Measurements from ENCODE around the gene RXRB. TPM values are rescaled to one million over a fixed set of nuclear protein-coding genes. Genes with fewer than 3 reads are reported as not detected.

RXRB gene
- polyA plus RNA-seq, 1 donor from 2014 or later: 9.7 TPM

DNA sequence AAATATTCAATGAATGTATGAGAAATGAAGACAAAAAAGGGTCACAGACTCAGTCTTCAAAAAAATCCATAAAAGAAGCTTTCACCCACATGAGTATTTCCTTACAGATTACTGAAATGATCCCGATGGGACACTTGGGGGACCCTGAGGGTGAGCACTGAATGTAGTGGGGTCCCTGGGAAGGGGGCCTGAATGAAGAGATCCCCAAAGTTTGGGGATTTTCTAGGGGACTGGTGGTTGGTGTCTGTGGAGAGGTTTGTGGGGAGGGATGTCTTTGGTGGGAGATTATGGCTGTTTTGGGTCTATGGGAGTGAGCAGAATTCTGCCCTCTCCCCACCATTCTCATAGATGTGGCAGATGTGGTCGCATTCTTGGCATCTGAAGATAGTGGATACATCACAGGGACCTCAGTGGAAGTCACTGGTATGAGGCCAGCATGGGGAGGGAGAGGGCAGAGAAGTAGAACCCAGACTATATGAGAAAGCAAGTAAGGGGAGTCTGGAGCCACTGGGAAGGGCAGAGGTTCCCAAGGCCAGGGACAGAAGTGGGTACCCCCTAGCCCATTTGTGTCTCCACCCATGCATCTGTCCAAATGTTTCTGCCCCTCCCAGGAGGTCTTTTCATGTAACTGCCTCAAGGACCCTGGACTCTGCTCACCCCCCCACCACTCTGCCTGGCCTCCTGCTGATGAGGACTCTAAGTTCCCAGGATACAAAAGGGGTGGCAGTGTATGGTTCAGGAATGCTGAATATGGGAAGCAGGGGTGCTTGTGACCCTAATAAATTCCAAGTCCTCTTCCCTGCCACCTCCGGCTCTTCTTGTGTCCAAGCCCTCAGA, 5.8 kb upstream of the RXRB start:
- H3K4me1 Mint-ChIP-seq: peaks cover 33 to 40% (median 35%) of the 10 kb centered on the region in 3 donors
- peak overlapping the region; percentile 89 to 99 (median 96) for H3K4me3 Mint-ChIP-seq
- H3K27me3 Mint-ChIP-seq: no peaks in the 10 kb centered on the region
- H3K27ac Mint-ChIP-seq: peak overlapping the region in 2 of 3 donors; percentile 11 to 94
- H3K36me3 Mint-ChIP-seq: peaks cover 14% of the 10 kb centered on the region
- H3K9me3 Mint-ChIP-seq: no peaks in the 10 kb centered on the region

DNA sequence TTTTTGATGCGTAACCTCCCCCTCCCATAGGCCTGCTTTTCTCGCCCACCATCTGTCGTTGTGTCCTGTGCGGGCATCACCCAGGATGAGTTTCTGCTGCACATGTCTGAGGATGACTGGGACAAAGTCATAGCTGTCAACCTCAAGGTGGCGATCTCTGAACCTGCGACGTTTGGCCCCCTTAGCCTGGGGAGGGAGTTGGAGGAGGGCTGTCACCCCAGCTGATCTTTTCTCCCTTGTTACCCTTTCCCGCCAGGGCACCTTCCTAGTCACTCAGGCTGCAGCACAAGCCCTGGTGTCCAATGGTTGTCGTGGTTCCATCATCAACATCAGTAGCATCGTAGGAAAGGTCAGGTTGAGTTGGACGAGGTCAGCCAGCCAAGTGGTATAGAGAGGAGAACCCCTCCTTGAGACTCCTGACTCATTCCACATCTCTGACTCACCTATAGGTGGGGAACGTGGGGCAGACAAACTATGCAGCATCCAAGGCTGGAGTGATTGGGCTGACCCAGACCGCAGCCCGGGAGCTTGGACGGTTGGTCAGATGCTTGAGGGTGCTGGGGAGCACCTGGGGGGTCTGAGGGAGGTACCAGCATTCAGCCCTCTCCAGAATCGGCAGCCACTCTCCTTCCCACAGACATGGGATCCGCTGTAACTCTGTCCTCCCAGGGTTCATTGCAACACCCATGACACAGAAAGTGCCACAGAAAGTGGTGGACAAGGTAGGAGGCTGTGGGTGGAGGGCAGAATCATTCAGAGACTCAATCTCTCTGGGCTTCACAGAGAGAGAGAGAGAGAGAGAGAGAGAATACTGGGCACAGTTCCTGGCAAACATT, 4.9 kb upstream of the RXRB start:
- Mint-ChIP-seq H3K4me1 (peaks cover 38 to 42% (median 38%) of the 10 kb centered on the region in 3 donors), H3K4me3 (peak overlapping the region; percentile 89 to 99 (median 96)), H3K9me3 (no peaks in the 10 kb centered on the region), H3K27ac (peak overlapping the region; percentile 58 to 94 (median 89)), H3K36me3 (peaks cover 11% of the 10 kb centered on the region), H3K27me3 (no peaks in the 10 kb centered on the region)

DNA sequence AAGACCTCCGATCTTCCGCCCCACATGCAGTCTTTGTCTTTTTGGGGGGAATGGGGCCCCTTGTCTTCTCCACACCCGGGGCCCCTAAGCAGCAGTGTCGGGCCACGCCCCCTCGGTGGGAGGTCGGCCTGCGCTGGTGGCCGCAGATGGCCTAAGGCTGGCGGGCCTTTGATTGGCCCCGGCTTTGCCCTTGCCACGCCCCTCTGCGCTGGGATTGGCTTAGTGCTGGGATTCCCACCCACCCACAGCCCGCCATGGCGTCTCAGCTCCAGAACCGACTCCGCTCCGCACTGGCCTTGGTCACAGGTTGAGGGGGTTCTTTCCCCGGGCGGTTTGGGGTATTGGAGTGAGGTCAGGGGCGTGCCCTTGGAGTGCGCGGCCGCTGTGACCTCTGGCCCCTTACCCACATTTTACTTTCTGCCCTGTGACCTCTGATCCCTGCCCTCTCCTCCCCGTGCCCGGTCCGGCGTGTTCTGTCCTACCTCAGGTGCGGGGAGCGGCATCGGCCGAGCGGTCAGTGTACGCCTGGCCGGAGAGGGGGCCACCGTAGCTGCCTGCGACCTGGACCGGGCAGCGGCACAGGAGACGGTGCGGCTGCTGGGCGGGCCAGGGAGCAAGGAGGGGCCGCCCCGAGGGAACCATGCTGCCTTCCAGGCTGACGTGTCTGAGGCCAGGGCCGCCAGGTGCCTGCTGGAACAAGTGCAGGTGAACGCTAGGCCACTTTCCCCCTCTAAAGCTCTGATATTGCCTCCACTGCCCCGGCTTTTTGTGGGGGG, 4.1 kb upstream of the RXRB start, which contains the start of gene HSD17B8:
Gene HSD17B8, plus strand, starts transcription at position 241 of the 776 bp plus-strand sequence. Its CDS starts 14 bp downstream, at position 255.
- H3K27me3 Mint-ChIP-seq: no peaks in the 10 kb centered on the region

DNA sequence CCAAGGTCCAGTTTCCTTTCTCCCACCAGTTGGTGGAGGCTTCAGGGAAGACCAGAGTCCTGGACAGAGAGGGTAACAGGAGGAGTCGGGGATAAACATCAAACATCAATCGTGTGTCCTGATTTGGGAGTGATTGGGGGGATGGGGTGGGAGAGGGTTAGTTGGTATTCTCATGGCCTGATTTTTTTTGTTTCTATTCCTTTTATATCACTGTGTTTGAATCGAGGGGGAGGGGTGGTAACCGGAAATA, 3.6 kb upstream of the RXRB start:
- H3K27ac Mint-ChIP-seq: peak overlapping the region in 2 of 3 donors; percentile 59 to 94
- H3K4me1 Mint-ChIP-seq: peaks cover 36 to 43% (median 39%) of the 10 kb centered on the region in 3 donors
- no peaks in the 10 kb centered on the region for H3K27me3 Mint-ChIP-seq
- peaks cover 10% of the 10 kb centered on the region for H3K36me3 Mint-ChIP-seq
- H3K4me3 Mint-ChIP-seq: peak overlapping the region; percentile 89 to 99 (median 96)
- no peaks in the 10 kb centered on the region for H3K9me3 Mint-ChIP-seq

More for the DNA sequence above, 4.1 kb upstream of the RXRB start, which contains the start of gene HSD17B8:
- H3K4me1 Mint-ChIP-seq: peaks cover 36 to 42% (median 39%) of the 10 kb centered on the region in 3 donors
- H3K9me3 Mint-ChIP-seq: no peaks in the 10 kb centered on the region
- peak within 1 kb of the TSS; percentile 89 to 99 (median 96) for H3K4me3 Mint-ChIP-seq
- peak within 1 kb of the TSS; percentile 58 to 94 (median 89) for H3K27ac Mint-ChIP-seq
- H3K36me3 Mint-ChIP-seq: peaks cover 10% of the 10 kb centered on the region

DNA sequence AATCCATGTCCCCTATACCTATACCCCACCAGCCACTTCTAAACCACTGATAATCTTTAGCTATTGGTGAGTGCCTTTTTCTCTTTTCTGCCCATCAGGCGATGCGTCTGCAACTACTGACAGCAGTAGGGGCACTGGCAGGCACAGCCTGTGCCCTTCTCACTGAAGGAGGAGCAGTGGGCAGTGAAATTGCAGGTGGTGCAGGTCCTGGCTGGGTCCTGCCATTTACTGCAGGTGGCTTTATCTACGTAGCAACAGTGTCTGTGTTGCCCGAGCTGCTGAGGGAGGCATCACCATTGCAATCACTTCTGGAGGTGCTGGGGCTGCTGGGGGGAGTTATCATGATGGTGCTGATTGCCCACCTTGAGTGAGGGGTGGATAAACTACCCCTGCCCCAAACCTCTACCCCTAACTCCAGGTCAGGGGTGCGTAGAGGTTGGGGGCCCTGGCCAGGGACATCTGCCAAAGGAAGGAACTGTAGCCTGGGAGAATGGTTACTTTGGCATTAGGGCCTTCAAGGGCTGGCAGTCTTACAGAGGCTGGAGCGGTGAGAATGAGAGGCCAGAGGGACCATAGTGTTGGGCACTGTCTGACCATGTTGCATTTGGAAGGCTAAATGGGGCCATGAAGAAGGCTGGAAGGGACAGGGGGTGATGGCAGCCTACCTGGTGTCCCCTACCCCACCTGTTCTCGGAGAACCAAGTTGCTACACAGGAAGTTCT, 3.1 kb upstream of the RXRB start:
- peak overlapping the region in 1 of 3 donors; percentile 94 for H3K27ac Mint-ChIP-seq
- peaks cover 11% of the 10 kb centered on the region for H3K36me3 Mint-ChIP-seq
- peaks cover 35 to 42% (median 41%) of the 10 kb centered on the region in 3 donors for H3K4me1 Mint-ChIP-seq
- H3K4me3 Mint-ChIP-seq: peak overlapping the region; percentile 89 to 99 (median 96)
- H3K9me3 Mint-ChIP-seq: no peaks in the 10 kb centered on the region
- H3K27me3 Mint-ChIP-seq: no peaks in the 10 kb centered on the region

DNA sequence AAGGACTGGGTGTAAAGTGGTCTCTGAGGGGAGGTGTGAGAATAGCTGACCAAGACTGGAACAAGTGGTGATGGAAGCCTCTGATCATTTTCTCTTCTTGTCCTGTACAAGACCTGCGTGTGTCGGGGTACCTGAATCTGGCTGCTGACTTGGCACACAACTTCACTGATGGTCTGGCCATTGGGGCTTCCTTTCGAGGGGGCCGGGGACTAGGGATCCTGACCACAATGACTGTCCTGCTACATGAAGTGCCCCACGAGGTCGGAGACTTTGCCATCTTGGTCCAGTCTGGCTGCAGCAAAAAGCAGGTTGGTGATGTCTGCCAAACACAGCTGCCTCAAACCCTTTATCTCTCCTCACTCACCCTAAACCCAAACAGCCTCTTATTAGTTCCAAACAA, 2.3 kb upstream of the RXRB start:
- peak overlapping the region; percentile 65 to 99 (median 82) for H3K4me3 Mint-ChIP-seq
- H3K9me3 Mint-ChIP-seq: no peaks in the 10 kb centered on the region
- H3K36me3 Mint-ChIP-seq: peaks cover 11% of the 10 kb centered on the region
- peak overlapping the region in 2 of 3 donors; percentile 10 to 94 for H3K27ac Mint-ChIP-seq
- peaks cover 37 to 48% (median 42%) of the 10 kb centered on the region in 3 donors for H3K4me1 Mint-ChIP-seq
- no peaks in the 10 kb centered on the region for H3K27me3 Mint-ChIP-seq

DNA sequence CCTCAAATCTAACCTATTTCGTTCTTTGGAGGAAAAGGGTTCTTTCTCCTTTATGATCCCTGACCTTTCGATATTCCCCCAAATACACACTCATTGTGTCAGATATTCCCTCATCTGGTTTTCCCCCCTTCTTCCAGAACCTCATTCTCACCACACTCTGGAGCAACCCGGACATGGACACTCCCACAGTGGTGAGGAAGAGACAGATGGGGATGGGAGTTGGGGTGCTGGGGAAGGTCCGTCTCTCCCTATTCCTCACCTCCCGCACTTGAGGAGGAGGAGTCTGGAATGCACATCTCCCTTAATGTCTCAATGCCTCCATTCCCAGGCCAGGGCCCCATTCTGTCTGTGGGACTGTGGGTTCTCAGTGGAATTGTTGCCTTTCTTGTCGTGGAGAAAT, 1.5 kb upstream of the RXRB start:
- Mint-ChIP-seq H3K27me3 (no peaks in the 10 kb centered on the region), H3K4me3 (peak overlapping the region; percentile 9 to 99 (median 96)), H3K4me1 (peaks cover 42 to 55% (median 47%) of the 10 kb centered on the region in 3 donors), H3K9me3 (no peaks in the 10 kb centered on the region), H3K27ac (peak overlapping the region in 1 of 3 donors; percentile 94), H3K36me3 (peaks cover 14% of the 10 kb centered on the region)

DNA sequence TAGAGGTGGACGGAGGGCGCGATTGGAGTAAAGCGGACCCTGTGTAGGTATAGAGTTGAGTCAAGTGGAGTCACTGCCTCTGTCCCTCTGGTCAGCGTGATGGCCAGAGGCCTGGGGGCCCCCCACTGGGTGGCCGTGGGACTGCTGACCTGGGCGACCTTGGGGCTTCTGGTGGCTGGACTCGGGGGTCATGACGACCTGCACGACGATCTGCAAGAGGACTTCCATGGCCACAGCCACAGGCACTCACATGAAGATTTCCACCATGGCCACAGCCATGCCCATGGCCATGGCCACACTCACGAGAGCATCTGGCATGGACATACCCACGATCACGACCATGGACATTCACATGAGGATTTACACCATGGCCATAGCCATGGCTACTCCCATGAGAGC, 681 bp upstream of the RXRB start:
- Mint-ChIP-seq H3K27ac (peak overlapping the region; percentile 97 to 99 (median 98)), H3K4me1 (peaks cover 39 to 54% (median 44%) of the 10 kb centered on the region in 3 donors), H3K36me3 (peaks cover 14% of the 10 kb centered on the region), H3K4me3 (peak overlapping the region; percentile 93 to 99 (median 99)), H3K27me3 (no peaks in the 10 kb centered on the region), H3K9me3 (no peaks in the 10 kb centered on the region)

DNA sequence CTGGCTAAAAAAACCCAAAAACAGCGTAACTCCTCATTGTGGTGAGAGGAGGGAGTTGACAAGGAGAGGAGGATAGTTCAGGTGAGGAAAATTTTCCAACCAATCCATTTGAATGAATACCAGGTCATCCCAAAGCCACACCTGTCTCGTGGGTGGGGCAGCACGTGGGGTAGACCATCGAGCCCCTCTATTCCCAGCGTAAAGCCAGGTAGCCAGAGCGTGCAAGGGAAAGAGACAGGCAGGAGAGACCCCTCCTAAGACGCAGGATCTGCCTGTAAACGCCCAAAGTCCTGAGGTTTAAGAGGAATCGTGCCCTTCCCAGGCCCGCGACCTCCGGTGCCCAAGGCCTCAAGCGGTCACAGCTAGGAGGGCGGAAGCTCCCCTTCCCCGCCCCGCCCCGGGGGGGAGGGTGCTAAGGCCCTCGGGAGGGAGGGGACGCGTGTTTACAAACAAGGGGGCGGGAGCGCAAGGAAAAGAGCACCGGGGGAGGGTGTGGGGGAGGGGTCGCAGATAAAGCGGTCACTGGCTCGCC, 712 bp downstream of the RXRB start:
- Mint-ChIP-seq H3K4me3 (peak overlapping the region; percentile 90 to 99 (median 92)), H3K36me3 (peaks cover 17% of the 10 kb centered on the region), H3K4me1 (peaks cover 30 to 45% (median 37%) of the 10 kb centered on the region in 3 donors), H3K9me3 (no peaks in the 10 kb centered on the region), H3K27me3 (no peaks in the 10 kb centered on the region), H3K27ac (peak overlapping the region; percentile 94 to 99 (median 97))

DNA sequence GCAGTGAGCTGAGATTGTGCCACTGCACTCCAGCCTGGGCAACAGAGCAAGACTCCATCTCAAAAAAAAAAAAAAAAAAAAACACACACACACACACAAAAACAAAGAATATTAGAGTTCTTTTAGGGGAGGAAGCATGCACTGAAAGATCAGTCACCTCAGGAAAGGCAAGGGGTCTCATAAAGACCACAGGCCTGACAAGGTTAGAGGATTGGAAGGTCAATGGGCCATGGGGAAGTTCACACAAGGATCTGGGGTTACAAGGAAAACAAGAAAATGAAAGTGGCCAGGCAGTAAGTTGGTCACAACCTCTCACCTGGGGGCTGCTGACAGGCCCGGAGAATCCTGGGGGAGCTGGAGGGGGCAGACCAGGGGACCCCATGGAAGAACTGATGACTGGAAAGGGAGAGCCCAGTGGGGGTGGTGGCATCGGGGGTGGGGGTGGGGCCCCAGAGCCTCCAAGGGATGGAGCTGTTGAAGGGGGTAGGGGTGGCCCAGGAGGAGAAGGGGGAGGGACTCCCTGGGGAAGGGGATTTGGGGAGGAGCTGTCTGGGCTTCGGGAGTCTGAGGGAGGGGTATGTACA, 1.5 kb downstream of the RXRB start:
- Mint-ChIP-seq H3K4me3 (peak overlapping the region; percentile 90 to 99 (median 92)), H3K4me1 (peaks cover 24 to 41% (median 34%) of the 10 kb centered on the region in 3 donors), H3K9me3 (no peaks in the 10 kb centered on the region), H3K27ac (peak overlapping the region; percentile 85 to 95 (median 94)), H3K27me3 (no peaks in the 10 kb centered on the region), H3K36me3 (peaks cover 18% of the 10 kb centered on the region)

DNA sequence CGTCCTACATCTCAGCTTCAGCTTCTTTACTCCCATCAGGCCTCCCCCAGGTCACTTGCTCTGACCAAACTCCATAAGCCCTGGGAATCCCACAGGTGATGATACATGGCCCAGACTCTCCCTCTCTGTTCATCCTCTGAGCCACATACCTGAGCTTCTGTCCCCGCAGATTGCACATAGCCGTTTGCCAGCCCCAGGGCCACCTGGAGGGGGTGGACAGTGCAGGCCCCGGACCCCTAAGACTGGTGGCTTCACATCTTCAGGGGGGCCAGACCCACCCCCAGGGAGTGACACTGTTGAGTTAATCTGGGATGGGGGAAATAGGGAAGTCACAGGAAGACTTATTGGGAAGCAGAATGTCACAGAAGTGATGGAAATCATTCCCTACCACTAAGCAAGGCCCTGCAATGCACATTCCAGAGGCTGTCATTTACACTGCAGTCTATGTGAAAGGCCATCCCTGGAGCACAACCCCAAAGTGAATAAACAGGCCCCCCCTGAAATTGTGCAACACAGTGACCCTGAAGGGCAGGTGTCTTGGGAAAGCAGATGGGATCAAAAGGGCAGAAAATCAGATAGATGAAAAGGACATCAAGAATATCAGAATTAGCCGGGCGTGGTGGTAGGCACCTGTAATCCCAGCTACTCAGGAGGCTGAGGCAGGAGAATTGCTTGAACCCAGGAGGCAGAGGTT, 2.2 kb downstream of the RXRB start:
- peaks cover 18% of the 10 kb centered on the region for H3K36me3 Mint-ChIP-seq
- no peaks in the 10 kb centered on the region for H3K27me3 Mint-ChIP-seq
- H3K4me3 Mint-ChIP-seq: peak overlapping the region; percentile 75 to 99 (median 86)
- H3K9me3 Mint-ChIP-seq: no peaks in the 10 kb centered on the region
- peaks cover 24 to 38% (median 31%) of the 10 kb centered on the region in 3 donors for H3K4me1 Mint-ChIP-seq
- H3K27ac Mint-ChIP-seq: peak overlapping the region in 2 of 3 donors; percentile 85 to 95

DNA sequence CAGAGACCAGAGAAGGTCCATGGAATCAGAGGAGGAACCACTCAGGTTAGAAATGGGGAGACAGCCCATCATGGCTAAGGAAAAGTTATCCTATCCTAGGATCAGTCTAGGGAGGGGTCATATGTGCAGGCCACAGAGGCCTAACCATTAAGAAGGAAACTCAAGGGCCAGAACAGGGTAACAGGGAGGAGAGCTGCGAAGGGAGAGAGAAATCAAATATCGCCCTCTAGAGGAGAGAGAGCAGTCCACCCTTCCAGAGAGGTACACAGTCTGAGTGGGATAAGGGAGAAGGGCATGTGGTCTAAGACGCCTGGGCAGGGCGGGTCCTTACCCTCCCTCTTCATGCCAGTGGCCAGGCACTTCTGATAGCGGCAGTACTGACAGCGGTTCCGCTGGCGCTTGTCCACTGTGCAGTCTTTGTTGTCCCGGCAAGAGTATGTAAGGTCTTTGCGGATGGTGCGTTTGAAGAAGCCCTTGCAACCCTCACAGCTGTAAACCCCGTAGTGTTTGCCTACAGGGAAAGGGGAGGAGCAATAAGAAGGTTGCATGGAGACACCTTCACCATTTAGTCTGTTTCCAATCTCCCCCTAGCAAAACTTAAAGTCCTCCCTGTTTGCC, 2.9 kb downstream of the RXRB start:
- peak overlapping the region in 1 of 3 donors; percentile 85 for H3K27ac Mint-ChIP-seq
- H3K9me3 Mint-ChIP-seq: no peaks in the 10 kb centered on the region
- H3K36me3 Mint-ChIP-seq: peaks cover 13% of the 10 kb centered on the region
- H3K4me3 Mint-ChIP-seq: peak overlapping the region; percentile 57 to 99 (median 86)
- peaks cover 19 to 36% (median 32%) of the 10 kb centered on the region in 3 donors for H3K4me1 Mint-ChIP-seq
- H3K27me3 Mint-ChIP-seq: no peaks in the 10 kb centered on the region

All from IgD-negative memory B cell (primary cell).